Fibroblast of mammary gland (primary cell): ENCODE data around the gene GBX2.

ENCODE experiments used
- DNase-seq: peaks from one replicate; pipeline ENCODE4 v3.0.0-alpha.2; 2010; ENCODE audit warnings: low read depth
- H3K4me3 ChIP-seq: 2 replicates; pipeline ENCODE4 v1.5.1; 2011; ENCODE audit warnings: low read depth, mild to moderate bottlenecking, low read length, moderate library complexity; ENCODE audit not compliant: control insufficient read depth
- CTCF ChIP-seq: conservative IDR thresholded peaks from 2 replicates; pipeline ENCODE4 v1.5.1; 2011; ENCODE audit warnings: low read depth, low read length, inconsistent platforms; ENCODE audit not compliant: control insufficient read depth, insufficient read depth

Gene GBX2

DNA sequence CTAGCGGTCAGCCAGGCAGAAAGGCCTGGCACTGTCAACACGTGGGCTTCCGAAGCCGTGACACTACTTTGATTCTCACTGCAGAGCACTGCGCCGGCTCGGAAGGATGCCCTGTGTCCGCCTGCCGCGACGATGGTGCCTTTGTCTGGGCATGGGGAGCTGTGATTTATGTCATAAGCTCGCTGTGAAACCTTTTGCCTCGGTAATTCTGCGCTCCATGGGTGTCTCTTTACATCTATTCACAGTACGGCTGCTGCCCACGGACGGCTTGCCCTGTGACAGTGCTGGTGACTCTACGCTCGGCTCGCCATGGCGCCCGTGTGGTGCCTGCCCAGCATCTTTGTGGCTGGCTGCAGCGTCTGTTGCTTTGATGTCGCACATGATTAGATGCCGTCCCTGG is 43.1 kb upstream of the GBX2 start:
- H3K4me3 ChIP-seq, result no peak overlapping the region
- DNase-seq, result no peak
- TF ChIP-seq CTCF, result no peak

- no peak for TF ChIP-seq CTCF
- DNase-seq, result no peak
Observed at GRCh38 chr2:236210536-236210935, 42.4 kb upstream of the GBX2 start.

GRCh38 chr2:236209996-236210395 is 41.8 kb upstream of the GBX2 start:
- DNase-seq, result no peak
- no peak for TF ChIP-seq CTCF
- no peak overlapping the region for H3K4me3 ChIP-seq

More at GRCh38 chr2:236210536-236210935, 42.4 kb upstream of the GBX2 start:
- H3K4me3 ChIP-seq, result no peak overlapping the region

DNA sequence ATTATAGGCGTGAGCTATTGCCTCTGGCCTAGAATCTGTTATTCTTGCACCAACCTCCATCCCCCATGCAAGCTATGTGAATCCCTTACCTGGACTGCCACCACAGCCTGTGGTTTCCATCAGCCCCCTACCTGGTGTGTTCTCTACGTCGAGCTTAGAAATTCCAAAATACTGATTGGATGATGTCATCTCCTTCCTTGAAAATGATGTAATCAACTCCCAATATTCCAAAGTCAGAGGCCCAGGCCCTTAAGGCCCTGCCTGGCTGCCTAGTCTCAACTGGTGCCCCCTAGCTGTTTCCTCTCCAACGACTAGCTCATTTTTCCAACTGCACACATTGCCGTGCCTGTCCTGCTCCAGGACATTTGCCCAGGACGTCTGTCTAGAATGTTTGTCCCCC is 41.3 kb upstream of the GBX2 start:
- DNase-seq, result no peak
- no peak overlapping the region for H3K4me3 ChIP-seq
- TF ChIP-seq CTCF, result no peak

DNA sequence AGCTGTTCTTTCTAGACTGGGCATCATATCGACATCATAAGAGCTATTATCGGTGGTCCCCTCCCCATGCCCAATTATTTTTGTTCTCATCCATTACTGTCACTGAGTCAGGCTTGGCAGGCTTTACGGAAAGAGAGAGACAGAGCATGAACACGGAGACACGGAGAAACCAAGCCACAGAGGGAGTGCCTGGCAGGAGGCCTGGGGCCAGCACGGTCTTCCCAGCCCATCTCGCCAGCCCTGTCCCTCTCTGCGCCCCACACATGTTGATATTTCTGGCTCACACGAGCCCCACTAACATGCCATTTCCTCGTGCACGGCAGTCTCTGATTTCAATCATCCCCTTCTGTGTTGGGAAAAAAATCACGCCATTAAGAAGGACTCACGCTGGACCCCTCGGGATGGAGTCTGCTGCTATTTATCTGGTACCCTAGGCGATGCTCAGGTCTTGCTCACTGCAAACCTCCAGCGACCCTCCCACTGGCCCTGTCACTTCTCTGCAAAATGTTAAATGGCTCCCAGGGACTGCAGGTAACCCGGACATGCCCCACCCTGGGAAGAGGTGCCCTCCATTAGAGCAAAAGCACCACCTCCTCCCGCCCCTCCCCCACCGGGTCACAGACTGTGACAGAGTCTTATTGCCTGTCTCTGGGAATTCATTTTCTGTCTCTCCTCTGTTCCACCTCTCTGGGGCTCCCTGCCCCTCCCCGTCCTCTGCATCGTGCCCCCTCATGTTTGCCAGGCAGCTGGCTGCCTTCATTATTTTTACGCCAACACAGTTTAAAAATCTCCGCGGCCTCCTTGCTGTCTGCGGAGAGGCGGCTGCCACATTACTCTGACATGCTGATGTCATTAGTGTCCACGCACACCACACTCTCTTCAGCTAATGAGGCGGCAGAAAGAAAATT is 40.1 kb upstream of the GBX2 start:
- TF ChIP-seq CTCF, result no peak
- no peak for DNase-seq
- H3K4me3 ChIP-seq, result no peak overlapping the region

GRCh38 chr2:236207472-236207871 is 39.3 kb upstream of the GBX2 start:
- TF ChIP-seq CTCF, result no peak
- H3K4me3 ChIP-seq, result no peak overlapping the region
- no peak for DNase-seq
